Tibial nerve (tissue), 4 donors: Measurements from ENCODE around the gene CASP7.

Source experiments
- EP300 ChIP-seq, 2 donors: sonication (generic); formaldehyde crosslinking; IDR thresholded peaks; one replicate each; pipeline ENCODE4 v1.6.1; 2017; ENCODE audit warnings: antibody characterized with exemption in 2 of 2, mild to moderate bottlenecking in 1 of 2
- POLR2A ChIP-seq, 2 donors: fragments of 450-650 bp; IDR thresholded peaks; one replicate each; pipeline ENCODE4 v1.6.1; 2017; ENCODE audit warnings: antibody characterized with exemption in 2 of 2, mild to moderate bottlenecking in 2 of 2, moderate library complexity in 2 of 2
- TF ChIP-seq, protein P1 (sequence below), 5 experiments: fragments of 200-600 bp in 3 of 5; fragments of 450-650 bp in 2 of 5; sonication (generic) in 3 of 5; IDR thresholded peaks; one replicate each; pipeline ENCODE4 v1.5.1; 2016 to 2019; ENCODE audit warnings: antibody characterized with exemption in 5 of 5, mild to moderate bottlenecking in 3 of 5, moderate library complexity in 2 of 5

DNA sequence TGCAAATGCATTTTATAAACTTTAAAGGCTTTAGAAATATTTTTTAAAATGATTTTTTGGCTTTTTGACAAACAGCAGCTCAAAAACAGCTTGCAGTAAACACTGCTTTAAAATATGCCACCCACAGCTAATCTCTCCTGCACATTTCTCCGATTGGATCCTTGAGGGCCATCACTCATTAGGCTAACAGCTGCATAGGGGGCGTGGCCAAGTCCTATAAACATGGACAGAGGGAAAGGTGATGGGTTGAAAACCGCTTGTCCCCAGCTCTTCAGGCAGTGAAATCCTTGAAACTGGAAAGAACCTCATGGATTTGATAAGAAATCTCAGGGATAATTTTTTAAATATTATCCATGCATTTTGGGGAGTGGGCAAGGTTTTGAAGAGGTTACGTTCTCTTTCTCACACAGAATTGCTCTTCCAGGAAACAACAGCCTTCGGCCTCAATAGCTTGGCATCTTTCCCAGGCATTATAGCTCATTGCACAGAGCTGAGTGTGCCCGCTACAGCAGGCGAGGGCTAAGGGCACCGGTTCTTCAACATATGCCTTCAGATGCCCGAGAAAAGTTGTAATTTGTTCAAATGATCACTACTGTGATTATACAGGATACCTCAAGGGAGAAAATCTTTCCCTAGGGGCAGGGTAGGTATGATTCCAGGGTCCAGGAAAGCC, 73.4 kb downstream of the CASP7 start:
- TF ChIP-seq, protein P1, sequence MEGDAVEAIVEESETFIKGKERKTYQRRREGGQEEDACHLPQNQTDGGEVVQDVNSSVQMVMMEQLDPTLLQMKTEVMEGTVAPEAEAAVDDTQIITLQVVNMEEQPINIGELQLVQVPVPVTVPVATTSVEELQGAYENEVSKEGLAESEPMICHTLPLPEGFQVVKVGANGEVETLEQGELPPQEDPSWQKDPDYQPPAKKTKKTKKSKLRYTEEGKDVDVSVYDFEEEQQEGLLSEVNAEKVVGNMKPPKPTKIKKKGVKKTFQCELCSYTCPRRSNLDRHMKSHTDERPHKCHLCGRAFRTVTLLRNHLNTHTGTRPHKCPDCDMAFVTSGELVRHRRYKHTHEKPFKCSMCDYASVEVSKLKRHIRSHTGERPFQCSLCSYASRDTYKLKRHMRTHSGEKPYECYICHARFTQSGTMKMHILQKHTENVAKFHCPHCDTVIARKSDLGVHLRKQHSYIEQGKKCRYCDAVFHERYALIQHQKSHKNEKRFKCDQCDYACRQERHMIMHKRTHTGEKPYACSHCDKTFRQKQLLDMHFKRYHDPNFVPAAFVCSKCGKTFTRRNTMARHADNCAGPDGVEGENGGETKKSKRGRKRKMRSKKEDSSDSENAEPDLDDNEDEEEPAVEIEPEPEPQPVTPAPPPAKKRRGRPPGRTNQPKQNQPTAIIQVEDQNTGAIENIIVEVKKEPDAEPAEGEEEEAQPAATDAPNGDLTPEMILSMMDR (IDR thresholded peaks at IDR 0.05): no peak
- TF ChIP-seq POLR2A (IDR thresholded peaks at IDR 0.05) (no peak), EP300 (IDR thresholded peaks at IDR 0.05) (no peak)
